Ovary (tissue), 3 donors: ENCODE data around the gene FNIP2.

Experiments used
- EP300 ChIP-seq: sonication (generic); formaldehyde crosslinking; IDR thresholded peaks from one replicate; pipeline ENCODE4 v1.6.1; 2017; ENCODE audit warnings: antibody characterized with exemption
- POLR2A ChIP-seq: fragments of 450-650 bp; IDR thresholded peaks from one replicate; pipeline ENCODE4 v1.6.1; 2017; ENCODE audit warnings: antibody characterized with exemption, mild to moderate bottlenecking, moderate library complexity
- TF ChIP-seq, protein P1 (sequence below), 3 donors: fragments of 450-650 bp in 2 of 3; fragments of 200-600 bp in 1 of 3; IDR thresholded peaks; one replicate each; pipeline versions ENCODE4 v1.5.1 to v1.8.0; 2016 to 2022; ENCODE audit warnings: antibody characterized with exemption in 3 of 3, mild to moderate bottlenecking in 1 of 3
- donor health status: DM: no; HTN: no; CAD: no.

DNA sequence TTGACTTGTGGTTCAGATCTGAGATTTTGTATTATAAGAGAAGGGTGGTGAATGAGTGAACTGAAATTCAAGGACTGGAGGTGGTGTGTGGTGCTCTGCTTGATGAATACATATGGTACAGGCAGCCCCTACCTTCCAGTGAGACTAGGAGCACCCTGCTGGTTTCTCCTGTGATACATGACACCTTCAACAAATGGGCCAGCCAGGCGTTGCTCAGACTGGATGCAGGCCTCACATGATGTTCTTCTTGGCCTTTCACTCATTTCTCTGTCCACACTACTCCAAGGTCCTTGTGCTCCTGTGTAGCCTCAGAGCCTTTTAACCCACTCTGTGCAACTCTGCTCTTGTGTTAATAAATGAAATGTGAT, 67.2 kb downstream of the FNIP2 start:
- TF ChIP-seq, protein P1, sequence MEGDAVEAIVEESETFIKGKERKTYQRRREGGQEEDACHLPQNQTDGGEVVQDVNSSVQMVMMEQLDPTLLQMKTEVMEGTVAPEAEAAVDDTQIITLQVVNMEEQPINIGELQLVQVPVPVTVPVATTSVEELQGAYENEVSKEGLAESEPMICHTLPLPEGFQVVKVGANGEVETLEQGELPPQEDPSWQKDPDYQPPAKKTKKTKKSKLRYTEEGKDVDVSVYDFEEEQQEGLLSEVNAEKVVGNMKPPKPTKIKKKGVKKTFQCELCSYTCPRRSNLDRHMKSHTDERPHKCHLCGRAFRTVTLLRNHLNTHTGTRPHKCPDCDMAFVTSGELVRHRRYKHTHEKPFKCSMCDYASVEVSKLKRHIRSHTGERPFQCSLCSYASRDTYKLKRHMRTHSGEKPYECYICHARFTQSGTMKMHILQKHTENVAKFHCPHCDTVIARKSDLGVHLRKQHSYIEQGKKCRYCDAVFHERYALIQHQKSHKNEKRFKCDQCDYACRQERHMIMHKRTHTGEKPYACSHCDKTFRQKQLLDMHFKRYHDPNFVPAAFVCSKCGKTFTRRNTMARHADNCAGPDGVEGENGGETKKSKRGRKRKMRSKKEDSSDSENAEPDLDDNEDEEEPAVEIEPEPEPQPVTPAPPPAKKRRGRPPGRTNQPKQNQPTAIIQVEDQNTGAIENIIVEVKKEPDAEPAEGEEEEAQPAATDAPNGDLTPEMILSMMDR (IDR thresholded peaks at IDR 0.05): no peak
- TF ChIP-seq POLR2A (no peak), EP300 (no peak)
